Thyroid gland (tissue), 4 donors: ENCODE measurements around the gene KRT79.

Source experiments
- POLR2A ChIP-seq, 2 donors: fragments of 450-650 bp; IDR thresholded peaks; one replicate each; pipeline ENCODE4 v1.6.1; 2017; ENCODE audit warnings: antibody characterized with exemption in 2 of 2, mild to moderate bottlenecking in 2 of 2, moderate library complexity in 1 of 2
- TF ChIP-seq, protein P1 (sequence below), 6 experiments: fragments of 200-600 bp in 3 of 6; fragments of 450-650 bp in 3 of 6; sonication (generic) in 3 of 6; IDR thresholded peaks; one replicate each; pipeline ENCODE4 v1.5.1; 2016 to 2019; ENCODE audit warnings: antibody characterized with exemption in 6 of 6, mild to moderate bottlenecking in 2 of 6, inconsistent platforms in 1 of 6, moderate library complexity in 1 of 6

- TF ChIP-seq, protein P1, sequence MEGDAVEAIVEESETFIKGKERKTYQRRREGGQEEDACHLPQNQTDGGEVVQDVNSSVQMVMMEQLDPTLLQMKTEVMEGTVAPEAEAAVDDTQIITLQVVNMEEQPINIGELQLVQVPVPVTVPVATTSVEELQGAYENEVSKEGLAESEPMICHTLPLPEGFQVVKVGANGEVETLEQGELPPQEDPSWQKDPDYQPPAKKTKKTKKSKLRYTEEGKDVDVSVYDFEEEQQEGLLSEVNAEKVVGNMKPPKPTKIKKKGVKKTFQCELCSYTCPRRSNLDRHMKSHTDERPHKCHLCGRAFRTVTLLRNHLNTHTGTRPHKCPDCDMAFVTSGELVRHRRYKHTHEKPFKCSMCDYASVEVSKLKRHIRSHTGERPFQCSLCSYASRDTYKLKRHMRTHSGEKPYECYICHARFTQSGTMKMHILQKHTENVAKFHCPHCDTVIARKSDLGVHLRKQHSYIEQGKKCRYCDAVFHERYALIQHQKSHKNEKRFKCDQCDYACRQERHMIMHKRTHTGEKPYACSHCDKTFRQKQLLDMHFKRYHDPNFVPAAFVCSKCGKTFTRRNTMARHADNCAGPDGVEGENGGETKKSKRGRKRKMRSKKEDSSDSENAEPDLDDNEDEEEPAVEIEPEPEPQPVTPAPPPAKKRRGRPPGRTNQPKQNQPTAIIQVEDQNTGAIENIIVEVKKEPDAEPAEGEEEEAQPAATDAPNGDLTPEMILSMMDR (IDR thresholded peaks at IDR 0.05) = no peak
- no peak for TF ChIP-seq POLR2A (IDR thresholded peaks at IDR 0.05)
Observed at GRCh38 chr12:52815161-52815560, 18.9 kb downstream of the KRT79 start.
